PC-9 (cell line): ENCODE measurements around the gene POU6F2. TPM values are rescaled to one million over a fixed set of nuclear protein-coding genes. Genes with fewer than 3 reads are reported as not detected.

Experiments used
- BruUV-seq: library from RNA; stranded (reverse); fragments of 400-500 nt; replicated peaks from 2 replicates; lab custom pipeline; 2021; lab: Mats Ljungman, UMichigan
- CTCF ChIA-PET: fragments of 300-600 bp; sonication (Branson Sonifier 250); formaldehyde crosslinking; loops from one replicate; lab custom pipeline; 2022; ENCODE audit warnings: antibody characterized with exemption; lab: Charles Lee
- POLR2A ChIA-PET: fragments of 300-600 bp; sonication (Branson Sonifier 250); formaldehyde crosslinking; loops from one replicate; lab custom pipeline; 2022; ENCODE audit warnings: antibody characterized with exemption; ENCODE audit not compliant: unreplicated experiment; lab: Charles Lee
- DNase-seq, 2 experiments: peaks; one replicate each; pipeline versions ENCODE4 v3.0.0 to v3.0.0-alpha.2; 2015 to 2022; ENCODE audit warnings: mixed read lengths in 1 of 2
- H2AFZ ChIP-seq: fragments of 200-600 bp; sonication (generic); 2 replicates; pipeline ENCODE4 v1.8.1; 2017; ENCODE audit warnings: antibody characterized with exemption
- H3F3A ChIP-seq: fragments of 200-600 bp; sonication (generic); 2 replicates; pipeline ENCODE4 v1.8.1; 2017; ENCODE audit warnings: antibody characterized with exemption, mild to moderate bottlenecking, low read depth; ENCODE audit not compliant: insufficient read depth
- H3K27ac ChIP-seq: fragments of 200-600 bp; sonication (generic); 2 replicates; pipeline ENCODE4 v1.6.1; 2016; ENCODE audit warnings: mixed run types
- H3K27me3 ChIP-seq: fragments of 200-600 bp; sonication (generic); 2 replicates; pipeline ENCODE4 v1.6.1; 2016; ENCODE audit warnings: low read depth, mixed run types; ENCODE audit not compliant: insufficient read depth
- H3K36me3 ChIP-seq: fragments of 200-600 bp; sonication (generic); 2 replicates; pipeline ENCODE4 v1.6.1; 2016; ENCODE audit warnings: low read depth, mixed run types
- H3K4me1 ChIP-seq: fragments of 200-600 bp; sonication (generic); replicated peaks from 2 replicates; pipeline ENCODE4 v1.6.1; 2016; ENCODE audit warnings: mixed run types; ENCODE audit not compliant: insufficient read depth
- H3K4me2 ChIP-seq: fragments of 200-600 bp; sonication (generic); 2 replicates; pipeline ENCODE4 v1.6.1; 2017; ENCODE audit warnings: mixed run types
- H3K4me3 ChIP-seq: fragments of 200-600 bp; sonication (generic); 2 replicates; pipeline ENCODE4 v1.6.1; 2016; ENCODE audit warnings: mixed run types
- H3K79me2 ChIP-seq: fragments of 200-600 bp; sonication (generic); 2 replicates; pipeline ENCODE4 v1.6.1; 2017; ENCODE audit warnings: low read depth, mixed run types
- H3K9me2 ChIP-seq: fragments of 200-600 bp; sonication (generic); 2 replicates; pipeline ENCODE4 v1.8.1; 2017; ENCODE audit warnings: mild to moderate bottlenecking; ENCODE audit not compliant: insufficient read depth
- H3K9me3 ChIP-seq: fragments of 200-600 bp; sonication (generic); 2 replicates; pipeline ENCODE4 v1.8.1; 2016; ENCODE audit warnings: low read depth; ENCODE audit not compliant: insufficient read depth
- H4K20me1 ChIP-seq: fragments of 200-600 bp; sonication (generic); 2 replicates; pipeline ENCODE4 v1.8.1; 2017; ENCODE audit not compliant: insufficient read depth
- CTCF ChIP-seq: fragments of 200-600 bp; sonication (generic); conservative IDR thresholded peaks from 2 replicates; pipeline ENCODE4 v1.6.1; 2017; ENCODE audit warnings: mixed run types, antibody characterized with exemption, mild to moderate bottlenecking, moderate library complexity
- EZH2 ChIP-seq: fragments of 200-600 bp; sonication (generic); IDR thresholded peaks from 2 replicates; pipeline ENCODE4 v1.8.0; 2017; ENCODE audit warnings: antibody characterized with exemption, low read depth
- intact Hi-C: fragments of 100-400 bp; cut with micrococcal nuclease; formaldehyde crosslinking; loops from one replicate; pipeline ENCODE4 v1.10.0; 2022; ENCODE audit not compliant: unreplicated experiment
- total RNA-seq: library from RNA; stranded (reverse); gene quantifications from 2 replicates; pipeline ENCODE4 v1.2.3, GENCODE V29; 2021

Gene POU6F2
- total RNA-seq, 1 experiment from 2014 or later: not detected

DNA sequence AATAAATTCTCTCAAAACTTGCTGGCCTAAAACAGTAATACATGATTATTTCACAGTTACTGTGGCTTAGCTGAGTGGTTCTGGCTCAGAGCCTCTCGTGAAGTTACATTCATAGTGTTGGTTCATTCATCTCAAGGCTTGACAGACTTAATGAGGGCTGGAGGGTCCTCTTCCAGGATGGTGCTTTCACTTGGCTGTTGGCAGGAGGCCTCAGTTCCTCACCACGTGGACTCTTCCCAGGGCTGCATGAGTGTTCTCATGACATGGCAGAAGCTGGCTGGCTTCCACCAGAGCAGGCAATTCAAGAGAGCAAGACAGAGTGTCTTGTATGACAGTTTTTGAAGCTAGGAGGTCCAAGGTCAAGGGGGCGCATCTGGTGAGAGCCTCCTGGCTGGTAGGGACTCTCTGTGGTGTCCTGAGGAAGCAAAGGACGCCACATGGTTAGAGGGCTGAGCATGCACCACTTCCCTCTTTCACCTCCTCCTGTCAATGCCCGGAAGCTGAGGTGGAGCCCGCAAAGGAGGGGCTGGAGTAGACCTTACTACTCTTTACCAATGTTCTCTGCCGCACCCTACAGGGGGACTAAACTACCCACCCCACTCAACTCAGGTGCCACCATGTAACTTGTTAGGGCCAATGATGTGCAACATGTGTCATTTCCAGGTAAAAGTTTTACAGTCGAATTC, 530.3 kb downstream of the POU6F2 start:
- H2AFZ ChIP-seq: no peak overlapping the region
- H3K27ac ChIP-seq: no peak overlapping the region
- H3K9me3 ChIP-seq: no peaks in the 10 kb centered on the region
- no TSS peak for BruUV-seq
- no peak overlapping the region for H3K4me2 ChIP-seq
- TF ChIP-seq CTCF (no peak), EZH2 (no peak)
- CTCF ChIA-PET: no interaction called here
- no peaks in the 10 kb centered on the region for H3K27me3 ChIP-seq
- POLR2A ChIA-PET: no interaction called here
- no peaks in the 10 kb centered on the region for H3K36me3 ChIP-seq
- H4K20me1 ChIP-seq: no peaks in the 10 kb centered on the region
- DNase-seq: no peak
- no peak overlapping the region for H3K4me3 ChIP-seq
- no peaks in the 10 kb centered on the region for H3F3A ChIP-seq
- intact Hi-C loops: no loop called here
- peaks cover 16% of the 10 kb centered on the region for H3K4me1 ChIP-seq
- no peaks in the 10 kb centered on the region for H3K9me2 ChIP-seq
- no peaks in the 10 kb centered on the region for H3K79me2 ChIP-seq

GRCh38 chr7:39509436-39509835, 531.7 kb downstream of the POU6F2 start:
- CTCF ChIA-PET: no interaction called here
- Histone ChIP-seq H3K9me2 (no peaks in the 10 kb centered on the region), H4K20me1 (no peaks in the 10 kb centered on the region), H3K4me3 (no peak overlapping the region), H3K9me3 (no peaks in the 10 kb centered on the region), H3K4me1 (peaks cover 15% of the 10 kb centered on the region), H3K27ac (no peak overlapping the region), H2AFZ (no peak overlapping the region), H3K4me2 (no peak overlapping the region), H3K36me3 (no peaks in the 10 kb centered on the region), H3K79me2 (no peaks in the 10 kb centered on the region), H3F3A (no peaks in the 10 kb centered on the region), H3K27me3 (no peaks in the 10 kb centered on the region)
- POLR2A ChIA-PET: no interaction called here
- no peak for DNase-seq
- intact Hi-C loops: no loop called here
- BruUV-seq: no TSS peak
- TF ChIP-seq CTCF: no peak
- no peak for TF ChIP-seq EZH2

DNA sequence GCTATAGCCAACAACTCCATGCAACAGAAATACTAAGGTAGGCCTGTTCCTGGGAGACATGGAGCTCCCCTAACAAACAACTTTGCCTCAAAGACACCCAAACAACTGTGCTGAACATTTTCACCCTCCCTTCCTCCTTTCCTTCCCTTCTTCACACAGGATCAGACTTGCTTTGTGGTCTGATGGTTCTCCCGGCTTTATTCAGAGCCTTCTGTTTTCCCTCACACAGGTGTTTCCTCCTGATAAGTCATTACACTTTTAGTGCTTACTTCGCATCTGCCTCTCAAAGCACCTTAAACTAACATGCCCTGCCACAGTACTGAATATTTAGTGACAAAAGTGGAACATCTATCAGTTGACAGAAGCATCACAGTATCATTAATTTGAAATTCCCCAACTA, 532.2 kb downstream of the POU6F2 start:
- Histone ChIP-seq H3F3A (no peaks in the 10 kb centered on the region), H2AFZ (no peak overlapping the region), H3K9me2 (no peaks in the 10 kb centered on the region), H3K4me2 (no peak overlapping the region), H3K9me3 (no peaks in the 10 kb centered on the region), H3K4me3 (no peak overlapping the region), H3K4me1 (peaks cover 11% of the 10 kb centered on the region), H3K79me2 (no peaks in the 10 kb centered on the region), H3K27ac (no peak overlapping the region), H3K36me3 (no peaks in the 10 kb centered on the region), H3K27me3 (no peaks in the 10 kb centered on the region), H4K20me1 (no peaks in the 10 kb centered on the region)
- BruUV-seq: no TSS peak
- ChIA-PET POLR2A (no interaction called here), CTCF (no interaction called here)
- intact Hi-C loops: no loop called here
- DNase-seq: no peak
- no peak for TF ChIP-seq EZH2
- no peak for TF ChIP-seq CTCF
